ENCODE measurements around the gene SUGCT. TPM values are rescaled to one million over a fixed set of nuclear protein-coding genes. Genes with fewer than 3 reads are reported as not detected.

The SUGCT gene
- total RNA-seq, 2 experiments from 2014 or later: not detected

DNA sequence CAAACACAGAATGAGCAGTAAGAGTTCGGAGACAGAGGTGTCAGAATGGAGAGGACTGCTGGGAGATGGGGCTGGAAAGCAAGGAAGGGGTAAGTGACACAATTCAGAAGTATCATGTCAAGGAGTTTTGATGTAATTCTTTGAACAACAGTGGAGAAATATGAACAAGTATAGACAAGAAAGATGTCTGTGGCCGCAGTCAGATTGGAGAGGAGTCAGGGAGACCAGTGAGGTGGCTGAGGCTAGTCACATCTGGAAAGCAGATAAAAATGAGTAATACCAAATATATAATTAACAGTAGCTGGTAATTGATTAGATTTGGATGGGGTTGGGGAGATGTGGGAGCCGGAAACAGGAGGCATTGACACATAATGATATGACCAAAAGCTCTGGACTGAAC lies 540.9 kb downstream of the SUGCT start:
- Histone ChIP-seq H2AFZ (ENCODE audit: low read length) (no peak overlapping the region), H3K27ac (ENCODE audit: low read depth, low read length, poor library complexity, severe bottlenecking) (no peak overlapping the region), H3K4me1 (ENCODE audit: insufficient read depth, low read length, poor library complexity, severe bottlenecking) (no peaks in the 10 kb centered on the region), H4K20me1 (ENCODE audit: insufficient read depth, low read length) (no peaks in the 10 kb centered on the region), H3K4me3 (ENCODE audit: low read depth, low read length, poor library complexity, severe bottlenecking) (no peak overlapping the region), H3K79me2 (ENCODE audit: insufficient read depth, low read depth, low read length) (no peaks in the 10 kb centered on the region), H3K36me3 (ENCODE audit: insufficient read depth, low read length) (no peaks in the 10 kb centered on the region), H3K9me2 (ENCODE audit: insufficient read depth, low read length) (peaks cover 3% of the 10 kb centered on the region; the same call in 1 of the 2 replicates), H3K9me3 (ENCODE audit: low read length) (no peaks in the 10 kb centered on the region), H3K4me2 (ENCODE audit: low read length) (no peak overlapping the region)
- POLR2A ChIA-PET: no interaction called here
- TF ChIP-seq EZH2phosphoT487 (IDR thresholded peaks at IDR 0.05; ENCODE audit: borderline replicate concordance, low read depth, low read length): no peak
- BruUV-seq (replicated peaks): no TSS peak
- intact Hi-C loops (cut with micrococcal nuclease; ENCODE audit: unreplicated experiment): no loop called here
- no peak for DNase-seq (ENCODE audit: low spot score)
- CTCF ChIA-PET (ENCODE audit: unreplicated experiment): no interaction called here

DNA sequence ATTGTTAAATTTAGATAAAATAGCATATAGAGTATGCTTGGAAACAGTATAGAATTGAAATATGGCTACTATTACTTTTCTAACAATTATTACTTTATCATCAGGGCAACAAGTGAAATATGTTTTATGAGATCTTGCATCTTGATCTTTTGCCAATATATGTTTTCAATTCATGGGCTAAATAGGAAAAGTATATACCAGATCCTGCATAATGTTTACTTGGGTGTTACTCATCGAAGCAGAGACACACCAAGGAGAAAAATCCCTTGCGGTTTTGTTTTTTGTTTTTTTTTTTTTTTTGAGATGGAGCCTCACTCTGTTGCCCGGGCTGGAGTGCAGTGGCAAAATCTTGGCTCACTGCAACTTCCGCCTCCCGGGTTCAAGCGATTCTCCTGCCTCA lies 541.4 kb downstream of the SUGCT start:
- H3K9me3 ChIP-seq (ENCODE audit: low read length): no peaks in the 10 kb centered on the region
- no peaks in the 10 kb centered on the region for H3K79me2 ChIP-seq (ENCODE audit: insufficient read depth, low read depth, low read length)
- H3K27ac ChIP-seq (ENCODE audit: low read depth, low read length, poor library complexity, severe bottlenecking): no peak overlapping the region
- H3K4me1 ChIP-seq (ENCODE audit: insufficient read depth, low read length, poor library complexity, severe bottlenecking): no peaks in the 10 kb centered on the region
- CTCF ChIA-PET (ENCODE audit: unreplicated experiment): no interaction called here
- no TSS peak for BruUV-seq (replicated peaks)
- H3K36me3 ChIP-seq (ENCODE audit: insufficient read depth, low read length): no peaks in the 10 kb centered on the region
- intact Hi-C loops (cut with micrococcal nuclease; ENCODE audit: unreplicated experiment): no loop called here
- DNase-seq (ENCODE audit: low spot score): no peak
- TF ChIP-seq, protein P1, sequence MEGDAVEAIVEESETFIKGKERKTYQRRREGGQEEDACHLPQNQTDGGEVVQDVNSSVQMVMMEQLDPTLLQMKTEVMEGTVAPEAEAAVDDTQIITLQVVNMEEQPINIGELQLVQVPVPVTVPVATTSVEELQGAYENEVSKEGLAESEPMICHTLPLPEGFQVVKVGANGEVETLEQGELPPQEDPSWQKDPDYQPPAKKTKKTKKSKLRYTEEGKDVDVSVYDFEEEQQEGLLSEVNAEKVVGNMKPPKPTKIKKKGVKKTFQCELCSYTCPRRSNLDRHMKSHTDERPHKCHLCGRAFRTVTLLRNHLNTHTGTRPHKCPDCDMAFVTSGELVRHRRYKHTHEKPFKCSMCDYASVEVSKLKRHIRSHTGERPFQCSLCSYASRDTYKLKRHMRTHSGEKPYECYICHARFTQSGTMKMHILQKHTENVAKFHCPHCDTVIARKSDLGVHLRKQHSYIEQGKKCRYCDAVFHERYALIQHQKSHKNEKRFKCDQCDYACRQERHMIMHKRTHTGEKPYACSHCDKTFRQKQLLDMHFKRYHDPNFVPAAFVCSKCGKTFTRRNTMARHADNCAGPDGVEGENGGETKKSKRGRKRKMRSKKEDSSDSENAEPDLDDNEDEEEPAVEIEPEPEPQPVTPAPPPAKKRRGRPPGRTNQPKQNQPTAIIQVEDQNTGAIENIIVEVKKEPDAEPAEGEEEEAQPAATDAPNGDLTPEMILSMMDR (conservative IDR thresholded peaks at IDR 0.05; ENCODE audit: low read length): no peak
- TF ChIP-seq EZH2phosphoT487 (IDR thresholded peaks at IDR 0.05; ENCODE audit: borderline replicate concordance, low read depth, low read length): no peak
- no peaks in the 10 kb centered on the region for H4K20me1 ChIP-seq (ENCODE audit: insufficient read depth, low read length)
- no peaks in the 10 kb centered on the region; the same call in 1 of the 2 replicates for H3K9me2 ChIP-seq (ENCODE audit: insufficient read depth, low read length)
- H3K4me3 ChIP-seq (ENCODE audit: low read depth, low read length, poor library complexity, severe bottlenecking): no peak overlapping the region
- H3K4me2 ChIP-seq (ENCODE audit: low read length): no peak overlapping the region
- POLR2A ChIA-PET: no interaction called here
- no peak overlapping the region for H2AFZ ChIP-seq (ENCODE audit: low read length)

- intact Hi-C loops (cut with micrococcal nuclease; ENCODE audit: unreplicated experiment): no loop called here
- H3K4me3 ChIP-seq (ENCODE audit: low read depth, low read length, poor library complexity, severe bottlenecking): no peak overlapping the region
- POLR2A ChIA-PET: no interaction called here
- CTCF ChIA-PET (ENCODE audit: unreplicated experiment): no interaction called here
- H3K27ac ChIP-seq (ENCODE audit: low read depth, low read length, poor library complexity, severe bottlenecking): no peak overlapping the region
- H3K79me2 ChIP-seq (ENCODE audit: insufficient read depth, low read depth, low read length): no peaks in the 10 kb centered on the region
- H4K20me1 ChIP-seq (ENCODE audit: insufficient read depth, low read length): no peaks in the 10 kb centered on the region
- DNase-seq (ENCODE audit: low spot score): peak; percentile 37
- no peaks in the 10 kb centered on the region for H3K4me1 ChIP-seq (ENCODE audit: insufficient read depth, low read length, poor library complexity, severe bottlenecking)
- BruUV-seq (replicated peaks): no TSS peak
- H3K9me2 ChIP-seq (ENCODE audit: insufficient read depth, low read length): no peaks in the 10 kb centered on the region; the same call in 1 of the 2 replicates
- H3K4me2 ChIP-seq (ENCODE audit: low read length): no peak overlapping the region
- H3K36me3 ChIP-seq (ENCODE audit: insufficient read depth, low read length): no peaks in the 10 kb centered on the region
- TF ChIP-seq, protein P1 (conservative IDR thresholded peaks at IDR 0.05; ENCODE audit: low read length): peak; percentile 72
- no peak for TF ChIP-seq EZH2phosphoT487 (IDR thresholded peaks at IDR 0.05; ENCODE audit: borderline replicate concordance, low read depth, low read length)
- H3K9me3 ChIP-seq (ENCODE audit: low read length): no peaks in the 10 kb centered on the region
- H2AFZ ChIP-seq (ENCODE audit: low read length): no peak overlapping the region
These were observed 545.9 kb downstream of the SUGCT start for GRCh38 chr7:40680657-40681056.

All from OCI-LY7 (cell line).